SJCRH30 (cell line): ENCODE measurements around the gene CBFB. TPM values are rescaled to one million over a fixed set of nuclear protein-coding genes. Genes with fewer than 3 reads are reported as not detected.
"Not testable (repeated sequence)": the region's sequence is repeated elsewhere in the genome, so short reads cannot be mapped to it uniquely, and the experiment has no call there.

Experiments used
- DNase-seq, 2 experiments: peaks; one replicate each; pipeline ENCODE4 v3.0.0-alpha.2; 2015 to 2020
- H3K27ac ChIP-seq: fragments of 250-450 bp; sonication (Bioruptor Pico); 2 replicates; pipeline ENCODE4 v1.5.1; 2020; ENCODE audit warnings: mild to moderate bottlenecking, moderate library complexity
- H3K27me3 ChIP-seq: fragments of 250-450 bp; sonication (Bioruptor Pico); 2 replicates; pipeline ENCODE4 v1.5.1; 2020; ENCODE audit warnings: mild to moderate bottlenecking, moderate library complexity
- H3K36me3 ChIP-seq: fragments of 250-450 bp; sonication (Bioruptor Pico); 2 replicates; pipeline ENCODE4 v1.5.1; 2020; ENCODE audit warnings: mild to moderate bottlenecking, moderate library complexity
- H3K4me1 ChIP-seq: fragments of 250-450 bp; sonication (Bioruptor Pico); 2 replicates; pipeline ENCODE4 v1.5.1; 2020; ENCODE audit warnings: mild to moderate bottlenecking, moderate library complexity
- H3K4me3 ChIP-seq: fragments of 250-450 bp; sonication (Bioruptor Pico); 2 replicates; pipeline ENCODE4 v1.5.1; 2020; ENCODE audit warnings: mild to moderate bottlenecking, moderate library complexity
- H3K9me3 ChIP-seq: fragments of 250-450 bp; sonication (Bioruptor Pico); replicated peaks from 2 replicates; pipeline ENCODE4 v1.5.1; 2020; ENCODE audit warnings: mild to moderate bottlenecking, moderate library complexity
- total RNA-seq: library from RNA; depleted of rRNA; stranded (reverse); fragments of >200 nt; shearing (Covaris generic); gene quantifications from 2 replicates; pipeline ENCODE4 v1.2.3, GENCODE V29; 2014

CBFB gene
- total RNA-seq, 1 experiment from 2014 or later: 151 TPM

DNA sequence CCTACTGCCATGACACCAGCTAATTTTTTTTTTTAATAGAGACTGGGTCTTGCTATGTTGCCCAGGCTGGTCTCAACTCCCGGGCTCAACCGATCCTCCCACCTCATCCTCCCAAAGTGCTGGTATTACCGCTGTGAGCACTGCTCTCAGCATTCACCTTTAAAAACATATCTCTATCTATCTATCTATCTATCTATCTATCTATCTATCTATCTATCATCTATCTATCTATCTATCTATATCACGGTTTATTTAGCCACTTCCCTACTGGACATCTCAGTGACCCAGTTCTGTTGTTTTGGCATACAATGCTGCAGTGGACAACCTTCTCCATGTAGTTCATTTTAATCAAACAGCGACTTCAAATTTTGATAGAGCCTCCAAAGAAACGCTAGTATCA is 79.5 kb downstream of the CBFB start:
- Histone ChIP-seq H3K27ac (no peak overlapping the region), H3K4me3 (peak overlapping the region; percentile 82; the same call in 1 of the 2 replicates), H3K9me3 (no peaks in the 10 kb centered on the region), H3K27me3 (no peaks in the 10 kb centered on the region), H3K4me1 (peaks cover 10% of the 10 kb centered on the region; the same call in 1 of the 2 replicates), H3K36me3 (no peaks in the 10 kb centered on the region)
- no peak for DNase-seq

DNA sequence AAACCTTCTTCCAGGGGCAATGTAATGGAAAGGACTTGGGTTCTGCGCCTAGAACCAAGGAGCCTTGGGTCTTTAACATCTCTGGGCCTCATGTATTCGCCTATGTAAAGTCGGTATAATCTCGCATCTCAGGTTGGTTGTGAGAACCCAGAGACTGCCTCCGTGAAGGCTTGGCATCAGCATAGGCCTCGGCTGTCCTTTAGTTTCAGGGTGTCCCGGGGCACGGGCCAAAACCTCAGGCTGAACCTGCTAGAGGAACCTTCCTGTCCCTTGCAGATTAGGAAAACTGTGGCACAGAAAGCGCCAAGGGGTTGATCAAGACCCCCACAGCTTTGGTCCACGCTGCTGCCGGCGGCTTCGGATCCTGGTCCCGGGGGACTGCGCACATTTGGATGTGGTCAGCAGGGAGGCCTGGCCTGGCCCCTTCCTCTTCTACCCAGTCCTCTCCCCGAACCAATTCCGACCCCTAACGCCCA is 80.0 kb downstream of the CBFB start:
- Histone ChIP-seq H3K27ac (peak overlapping the region; percentile 46), H3K27me3 (no peaks in the 10 kb centered on the region), H3K9me3 (no peaks in the 10 kb centered on the region), H3K36me3 (no peaks in the 10 kb centered on the region), H3K4me3 (peak overlapping the region; percentile 82), H3K4me1 (peaks cover 10% of the 10 kb centered on the region; the same call in 1 of the 2 replicates)
- no peak for DNase-seq

DNA sequence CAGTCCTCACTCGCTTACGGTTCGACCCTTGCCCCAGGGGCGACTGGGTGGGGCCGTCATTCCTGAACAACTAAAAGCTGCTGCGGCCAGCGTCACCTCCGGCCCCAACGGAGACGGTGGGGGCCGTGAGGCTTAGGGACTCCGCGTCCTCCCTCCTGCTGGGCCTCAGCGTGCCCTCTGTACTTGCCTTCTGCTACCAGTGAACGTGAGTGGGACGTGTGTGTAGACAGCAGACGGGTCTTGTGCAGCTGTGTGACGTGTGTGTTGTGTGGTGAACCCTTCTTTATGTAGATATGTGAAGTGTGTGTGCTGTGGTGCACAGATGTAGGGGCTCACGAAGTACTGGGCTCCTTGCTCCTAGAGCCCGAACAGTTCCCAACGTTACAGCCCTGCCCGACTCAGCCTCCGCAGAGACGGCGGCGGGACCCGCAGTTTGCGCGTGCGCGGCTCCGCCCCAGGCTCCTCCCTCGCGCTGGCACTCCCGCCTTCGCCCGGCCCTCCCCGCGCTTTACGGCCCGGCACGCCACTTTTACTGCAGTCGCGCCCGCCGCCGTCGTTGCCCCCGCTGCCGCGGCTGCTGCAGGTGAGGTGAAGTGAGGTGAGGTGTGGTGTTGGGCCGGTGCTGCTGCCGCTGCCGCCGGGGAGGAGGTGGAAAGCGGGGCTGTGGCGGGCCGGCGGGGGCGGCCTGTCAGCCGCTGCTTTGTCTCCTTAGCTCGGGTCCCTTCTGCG is 80.6 kb downstream of the CBFB start, which contains the start of gene PHAF1:
Gene PHAF1, plus strand, starts transcription at position 535 of the 729 bp plus-strand sequence. CDS start 235 bp downstream, outside the sequence.
- peaks cover 10% of the 10 kb centered on the region; the same call in 1 of the 2 replicates for H3K4me1 ChIP-seq
- H3K27ac ChIP-seq: peak within 1 kb of the TSS; percentile 46
- peak within 1 kb of the TSS; percentile 82 for H3K4me3 ChIP-seq
- no peaks in the 10 kb centered on the region for H3K9me3 ChIP-seq
- H3K36me3 ChIP-seq: no peaks in the 10 kb centered on the region
- no peaks in the 10 kb centered on the region for H3K27me3 ChIP-seq
- peak; percentile 94 to 96 for DNase-seq

DNA sequence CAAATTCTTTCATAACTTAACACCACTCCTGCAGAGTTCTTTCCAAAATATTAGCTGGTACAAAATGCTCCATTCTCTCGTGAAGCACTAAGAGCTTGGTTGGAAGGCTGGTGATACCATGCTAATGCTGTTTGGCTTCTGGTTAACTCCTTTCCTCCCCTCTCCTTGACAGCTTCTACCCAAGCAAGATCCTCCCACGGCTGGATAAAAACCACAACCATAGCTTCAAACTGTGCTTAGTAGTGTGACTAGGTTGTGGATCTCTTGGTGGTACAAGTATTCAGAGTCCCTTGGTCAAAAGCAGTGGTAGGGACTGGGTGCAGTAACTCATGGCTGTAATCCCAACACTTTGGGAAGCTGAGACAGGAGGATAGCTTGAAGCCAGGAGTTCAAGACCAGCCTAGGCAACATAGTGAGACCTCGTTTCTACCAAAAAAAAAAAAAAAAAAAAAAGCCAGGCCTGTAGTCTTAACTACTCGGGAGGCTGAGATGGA is 83.0 kb downstream of the CBFB start:
- Histone ChIP-seq H3K9me3 (no peaks in the 10 kb centered on the region), H3K4me1 (peaks cover 10% of the 10 kb centered on the region; the same call in 1 of the 2 replicates), H3K4me3 (no peak overlapping the region), H3K27ac (no peak overlapping the region), H3K27me3 (no peaks in the 10 kb centered on the region), H3K36me3 (peaks cover 3% of the 10 kb centered on the region; the same call in 1 of the 2 replicates)
- no peak for DNase-seq

DNA sequence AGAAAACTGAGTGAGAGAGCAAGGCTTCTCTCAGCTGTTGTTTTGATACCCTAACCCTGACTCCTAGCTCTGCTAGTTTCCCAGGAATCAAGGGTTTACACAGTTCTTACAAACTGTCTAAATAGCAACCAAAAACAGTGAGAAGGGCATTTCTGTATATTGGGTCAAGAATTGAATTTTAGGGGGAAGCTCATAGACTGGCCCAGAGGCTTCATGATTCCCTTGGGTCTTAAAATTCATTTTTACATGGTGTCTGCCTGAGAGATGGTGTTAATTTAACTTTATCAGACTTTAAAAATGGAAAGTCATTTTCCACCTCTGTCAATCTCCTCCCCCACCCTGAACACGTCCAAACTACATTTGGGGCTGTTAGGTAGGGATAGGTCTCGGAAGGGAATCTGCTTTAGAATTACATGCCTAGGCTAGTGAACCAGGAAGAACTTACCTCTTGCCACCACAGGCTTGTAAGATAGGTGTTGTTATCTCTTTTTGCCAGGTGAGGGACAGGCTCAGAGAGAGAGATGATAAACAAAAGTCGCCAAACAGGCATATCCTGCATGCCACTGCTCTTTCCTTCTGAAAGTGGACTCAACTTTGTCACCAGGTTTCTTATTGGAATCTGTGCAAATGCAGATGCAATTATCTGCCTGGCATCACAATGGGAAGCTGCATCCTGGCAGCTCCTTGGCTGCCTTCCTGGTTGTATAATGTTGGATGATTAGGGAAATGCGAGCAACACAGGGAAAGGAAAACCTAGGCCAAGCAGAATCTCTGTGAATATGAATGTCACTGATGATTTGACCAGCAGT is 83.8 kb downstream of the CBFB start:
- Histone ChIP-seq H3K9me3 (no peaks in the 10 kb centered on the region), H3K27me3 (no peaks in the 10 kb centered on the region), H3K27ac (no peak overlapping the region), H3K4me1 (peaks cover 10% of the 10 kb centered on the region; the same call in 1 of the 2 replicates), H3K4me3 (no peak overlapping the region), H3K36me3 (peaks cover 3% of the 10 kb centered on the region; the same call in 1 of the 2 replicates)
- DNase-seq: no peak

DNA sequence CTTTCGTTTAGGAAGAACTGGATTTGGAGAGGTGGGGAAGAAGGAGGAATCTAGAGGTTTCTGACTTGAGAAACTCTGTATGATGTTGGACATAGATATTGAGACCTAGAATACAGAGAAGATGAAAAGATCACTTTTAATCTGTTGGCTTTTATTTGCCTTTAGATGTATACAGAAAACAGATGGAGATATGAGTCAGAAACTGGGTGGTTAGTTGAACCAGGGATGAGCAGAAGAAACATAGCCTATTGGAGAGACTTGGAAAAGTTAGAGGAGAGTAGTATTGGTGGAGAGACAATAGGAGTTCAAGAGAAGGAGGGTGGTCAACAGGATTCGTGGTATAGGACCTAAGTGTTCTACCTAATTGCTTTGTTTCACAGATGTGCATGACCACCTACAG is 85.8 kb downstream of the CBFB start:
- Histone ChIP-seq H3K4me3 (no peak overlapping the region), H3K4me1 (0 out of 2 replicates have a peak, but pooled peaks cover 7% of the 10 kb centered on the region), H3K36me3 (peaks cover 3% of the 10 kb centered on the region; the same call in 1 of the 2 replicates), H3K27ac (no peak overlapping the region), H3K27me3 (no peaks in the 10 kb centered on the region), H3K9me3 (no peaks in the 10 kb centered on the region)
- DNase-seq: no peak

DNA sequence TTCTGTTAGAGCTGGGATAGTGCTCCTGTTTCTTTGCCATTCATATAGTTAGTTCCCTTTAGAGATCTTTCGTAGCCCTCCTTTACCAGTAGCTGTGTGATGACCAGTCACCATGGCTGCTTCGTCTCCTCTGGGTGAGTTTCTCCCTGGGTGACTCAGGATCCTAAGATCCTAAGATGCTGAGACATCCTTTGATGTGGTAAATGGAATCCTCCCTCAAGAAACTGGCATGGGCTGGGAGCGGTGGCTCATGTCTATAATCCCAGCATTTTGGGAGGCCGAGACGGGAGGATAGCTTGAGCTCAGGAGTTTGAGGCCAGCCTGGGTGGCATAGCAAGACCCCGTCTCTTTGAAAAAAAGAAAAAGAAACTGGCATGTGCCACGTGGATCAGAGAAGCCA is 86.7 kb downstream of the CBFB start:
- no peak for DNase-seq
- peaks cover 7% of the 10 kb centered on the region for H3K36me3 ChIP-seq
- no peak overlapping the region for H3K27ac ChIP-seq
- H3K27me3 ChIP-seq: no peaks in the 10 kb centered on the region
- H3K9me3 ChIP-seq: no peaks in the 10 kb centered on the region
- no peak overlapping the region for H3K4me3 ChIP-seq
- 0 out of 2 replicates have a peak, but pooled peaks cover 6% of the 10 kb centered on the region for H3K4me1 ChIP-seq

DNA sequence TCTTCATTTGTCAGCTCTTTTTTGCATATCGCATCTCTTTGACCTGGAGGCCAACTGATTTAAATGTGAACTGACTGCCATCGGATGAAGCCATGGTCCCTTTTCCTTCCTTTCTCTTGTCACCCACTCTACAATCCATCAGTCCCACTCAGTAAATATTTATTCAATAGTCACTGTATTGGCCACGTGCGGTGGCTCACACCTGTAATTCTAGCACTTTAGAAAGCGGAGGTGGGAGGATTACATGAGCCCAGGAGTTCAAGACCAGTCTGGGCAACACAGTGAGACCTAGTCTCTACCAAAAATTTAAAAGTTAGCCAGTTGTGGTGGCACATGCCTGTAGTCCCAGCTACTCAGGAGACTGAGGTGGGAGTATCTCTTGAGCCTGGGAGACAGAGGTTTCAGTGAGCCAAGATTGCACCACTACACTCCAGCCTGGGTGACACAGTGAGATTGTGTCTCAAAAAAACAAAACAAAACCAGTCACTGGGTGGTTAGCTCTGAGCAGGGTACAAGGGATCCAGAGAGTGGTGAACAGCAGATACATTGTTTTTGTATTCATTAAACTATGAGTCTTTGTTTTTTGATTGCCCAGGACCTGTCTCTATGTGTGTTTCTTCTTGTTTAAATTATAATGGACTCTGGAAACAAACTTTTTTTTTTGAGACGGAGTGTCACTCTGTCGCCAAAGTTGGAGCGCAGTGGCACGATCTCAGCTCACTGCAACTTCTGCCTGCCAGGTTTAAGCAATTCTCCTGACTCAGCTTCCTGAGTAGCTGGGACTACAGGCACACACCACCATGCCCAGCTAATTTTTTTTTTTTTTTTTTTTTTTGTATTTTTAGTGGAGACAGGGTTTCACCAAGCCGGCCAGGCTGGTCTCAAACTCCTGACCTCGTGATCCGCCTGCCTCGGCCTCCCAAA is 87.7 kb downstream of the CBFB start:
- H3K9me3 ChIP-seq: no peaks in the 10 kb centered on the region
- no peak for DNase-seq
- H3K27ac ChIP-seq: no peak overlapping the region
- H3K27me3 ChIP-seq: no peaks in the 10 kb centered on the region
- no peak overlapping the region for H3K4me3 ChIP-seq
- peaks cover 11% of the 10 kb centered on the region for H3K36me3 ChIP-seq
- no peaks in the 10 kb centered on the region for H3K4me1 ChIP-seq

DNA sequence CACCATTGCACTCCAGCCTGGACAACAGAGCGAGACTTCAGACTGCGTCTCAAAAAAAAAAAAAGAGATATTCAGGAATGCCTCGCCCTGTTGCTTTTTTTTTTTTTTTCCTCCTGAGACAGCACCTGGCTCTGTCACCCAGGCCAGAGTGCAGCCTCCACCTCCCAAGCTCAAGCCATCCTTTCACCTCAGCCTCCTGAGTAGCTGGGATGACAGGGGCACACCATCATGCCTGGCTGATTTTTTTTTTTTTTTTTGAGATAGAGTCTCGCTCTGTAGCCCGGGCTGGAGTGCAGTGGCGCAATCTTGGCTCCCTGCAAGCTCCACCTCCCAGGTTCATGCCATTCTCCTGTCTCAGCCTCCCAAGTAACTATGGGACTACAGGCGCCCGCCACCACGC is 88.8 kb downstream of the CBFB start:
- Histone ChIP-seq H3K36me3 (peaks cover 18% of the 10 kb centered on the region), H3K27ac (no peak overlapping the region), H3K4me3 (no peak overlapping the region), H3K27me3 (no peaks in the 10 kb centered on the region), H3K4me1 (no peaks in the 10 kb centered on the region), H3K9me3 (no peaks in the 10 kb centered on the region)
- no peak for DNase-seq

DNA sequence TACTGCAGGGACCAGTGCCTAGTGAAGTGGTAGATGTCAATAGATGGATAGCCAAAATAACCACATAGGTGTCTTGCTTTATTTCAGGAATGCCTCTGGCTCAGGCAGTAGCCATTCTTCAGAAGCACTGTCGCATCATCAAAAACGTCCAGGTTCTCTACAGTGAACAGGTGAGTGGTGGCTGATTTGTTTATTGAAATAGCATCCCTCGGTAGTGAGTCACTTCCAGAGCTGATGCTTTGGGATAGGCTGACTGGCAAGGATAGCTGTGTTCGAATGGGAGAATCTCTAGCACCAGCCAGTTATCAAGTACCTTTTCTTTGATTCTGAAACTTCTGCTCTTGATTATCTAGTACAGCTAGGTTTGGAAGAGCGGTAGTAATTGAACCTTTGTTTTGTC is 91.1 kb downstream of the CBFB start:
- H3K4me3 ChIP-seq: no peak overlapping the region
- peaks cover 20% of the 10 kb centered on the region for H3K36me3 ChIP-seq
- H3K27me3 ChIP-seq: no peaks in the 10 kb centered on the region
- no peak overlapping the region for H3K27ac ChIP-seq
- H3K4me1 ChIP-seq: no peaks in the 10 kb centered on the region
- no peak for DNase-seq
- no peaks in the 10 kb centered on the region for H3K9me3 ChIP-seq

DNA sequence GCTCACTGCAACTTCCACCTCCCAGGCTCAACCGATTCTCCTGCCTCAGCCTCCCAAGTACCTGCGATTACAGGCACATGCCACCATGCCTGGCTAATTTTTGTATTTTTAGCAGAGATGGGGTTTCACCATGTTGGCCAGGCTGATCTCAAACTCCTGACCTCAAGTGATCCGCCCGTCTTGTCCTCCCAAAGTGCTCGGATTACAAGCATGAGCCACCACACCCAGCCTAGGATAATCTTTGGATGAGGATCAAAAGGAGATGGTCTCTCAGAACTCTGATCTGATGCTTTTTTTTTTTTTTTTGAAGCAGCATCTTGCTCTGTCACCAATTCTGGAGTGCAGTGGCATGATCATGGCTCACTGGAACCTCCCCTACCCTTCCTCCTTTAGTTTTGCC is 93.8 kb downstream of the CBFB start:
- not testable (repeated sequence) for DNase-seq, H3K9me3 ChIP-seq, H3K4me1 ChIP-seq, H3K27me3 ChIP-seq, H3K4me3 ChIP-seq, H3K27ac ChIP-seq
- peaks cover 17% of the 10 kb centered on the region for H3K36me3 ChIP-seq

DNA sequence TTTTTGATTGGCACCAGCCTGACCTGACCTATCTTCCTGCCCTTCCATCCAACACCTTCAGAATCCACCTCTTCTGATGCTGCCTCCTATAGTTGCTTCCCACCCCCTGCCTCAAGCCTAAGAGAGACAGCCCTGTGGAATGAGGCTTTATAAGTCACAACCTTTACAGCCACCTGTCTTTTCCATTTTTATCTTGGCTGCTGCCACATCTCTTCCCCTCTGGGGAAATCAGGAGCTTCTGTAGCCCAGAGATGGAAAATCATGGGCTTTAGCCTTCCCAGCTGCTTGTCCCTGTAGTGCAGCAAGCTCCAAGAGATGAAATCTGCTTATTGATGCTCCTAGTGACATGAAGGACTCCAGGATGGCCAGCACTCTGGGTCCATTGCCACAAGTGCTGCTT is 99.5 kb downstream of the CBFB start:
- no peak overlapping the region for H3K4me3 ChIP-seq
- no peaks in the 10 kb centered on the region for H3K9me3 ChIP-seq
- no peaks in the 10 kb centered on the region for H3K27me3 ChIP-seq
- peaks cover 21% of the 10 kb centered on the region for H3K36me3 ChIP-seq
- no peak for DNase-seq
- no peak overlapping the region for H3K27ac ChIP-seq
- no peaks in the 10 kb centered on the region for H3K4me1 ChIP-seq

DNA sequence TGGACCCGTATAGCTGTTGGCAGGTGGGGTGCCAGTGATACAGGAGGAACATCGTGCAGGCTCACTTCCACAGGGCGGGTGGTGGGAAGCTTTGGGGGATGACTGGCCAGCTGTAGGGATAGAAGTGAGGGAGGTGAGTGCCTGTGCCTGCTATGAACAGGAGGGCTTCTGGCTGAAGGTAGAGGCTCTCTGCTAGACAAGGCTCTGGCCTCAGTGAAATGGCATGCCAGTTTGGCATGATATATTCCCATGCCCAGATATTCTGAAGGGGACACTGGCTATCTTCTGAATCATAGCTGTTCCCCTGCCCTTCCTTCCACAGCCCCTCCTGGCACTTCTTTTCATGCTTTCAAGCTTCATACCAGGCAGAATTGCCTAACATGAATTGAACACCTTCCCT is 99.9 kb downstream of the CBFB start:
- no peak overlapping the region for H3K4me3 ChIP-seq
- DNase-seq: no peak
- H3K9me3 ChIP-seq: no peaks in the 10 kb centered on the region
- H3K27me3 ChIP-seq: no peaks in the 10 kb centered on the region
- H3K36me3 ChIP-seq: peaks cover 21% of the 10 kb centered on the region
- H3K4me1 ChIP-seq: no peaks in the 10 kb centered on the region
- H3K27ac ChIP-seq: no peak overlapping the region

DNA sequence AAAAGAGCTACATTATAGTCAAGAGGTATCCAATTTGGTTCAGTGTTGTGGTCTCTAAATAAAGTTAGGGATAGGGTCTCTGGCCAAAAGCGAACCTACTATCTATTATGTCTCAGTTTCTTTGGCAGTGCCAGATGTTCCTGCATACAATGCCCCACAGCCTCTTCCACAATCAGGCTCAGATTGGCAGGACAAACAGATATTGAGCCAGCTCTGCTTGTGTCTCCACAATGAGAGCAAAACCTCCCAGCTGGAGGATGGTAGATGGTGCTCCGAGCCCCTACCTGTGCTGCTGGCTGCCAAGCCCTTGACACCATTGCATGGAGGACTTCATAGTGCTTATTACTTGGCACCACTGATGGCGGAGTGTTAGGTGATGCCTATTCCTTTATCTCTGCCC is 100.5 kb downstream of the CBFB start:
- H3K9me3 ChIP-seq: no peaks in the 10 kb centered on the region
- H3K4me1 ChIP-seq: no peaks in the 10 kb centered on the region
- no peak overlapping the region for H3K4me3 ChIP-seq
- no peak overlapping the region for H3K27ac ChIP-seq
- H3K27me3 ChIP-seq: no peaks in the 10 kb centered on the region
- H3K36me3 ChIP-seq: peaks cover 26% of the 10 kb centered on the region
- no peak for DNase-seq
